IPS-18c (cell line): ENCODE measurements around the gene PCNP.
"Not testable (repeated sequence)": the region's sequence is repeated elsewhere in the genome, so short reads cannot be mapped to it uniquely, and the experiment has no call there.

Experiments used
- H3K4me3 ChIP-seq: 2 replicates; pipeline ENCODE4 v1.7.0; 2013; ENCODE audit warnings: low read depth, mild to moderate bottlenecking, low read length, moderate library complexity; ENCODE audit not compliant: insufficient read depth
- H3K9me3 ChIP-seq: one replicate; pipeline ENCODE4 v1.6.1; 2013; ENCODE audit warnings: mild to moderate bottlenecking, low read length, moderate library complexity; ENCODE audit not compliant: control insufficient read depth, insufficient read depth

PCNP gene

GRCh38 chr3:101551359-101552081 lies 22.5 kb upstream of the PCNP start:
- H3K9me3 ChIP-seq = peaks cover 10% of the 10 kb centered on the region
- not testable (repeated sequence) for H3K4me3 ChIP-seq

GRCh38 chr3:101553381-101553780 lies 20.6 kb upstream of the PCNP start:
- peaks cover 14% of the 10 kb centered on the region for H3K9me3 ChIP-seq

GRCh38 chr3:101556064-101556463 lies 17.9 kb upstream of the PCNP start:
- no peak overlapping the region for H3K4me3 ChIP-seq
- H3K9me3 ChIP-seq = peaks cover 10% of the 10 kb centered on the region

More at GRCh38 chr3:101553381-101553780, 20.6 kb upstream of the PCNP start:
- not testable (repeated sequence) for H3K4me3 ChIP-seq

- Histone ChIP-seq H3K9me3 (peaks cover 4% of the 10 kb centered on the region), H3K4me3 (peak within 1 kb of the TSS; percentile 82)
Measured at GRCh38 chr3:101561630-101562328, 12.2 kb upstream of the PCNP start, which contains the start of gene TRMT10C. Gene TRMT10C (plus strand): TSS chr3:101561868. CDS start chr3:101564782, 2,914 bp downstream.

- no peak overlapping the region for H3K4me3 ChIP-seq
- H3K9me3 ChIP-seq = no peaks in the 10 kb centered on the region
Measured at GRCh38 chr3:101567528-101568317, 6.3 kb upstream of the PCNP start.

GRCh38 chr3:101571028-101571895 lies 2.7 kb upstream of the PCNP start:
- H3K9me3 ChIP-seq = no peaks in the 10 kb centered on the region
- no peak overlapping the region for H3K4me3 ChIP-seq

- peak overlapping the region; percentile 79 for H3K4me3 ChIP-seq
Measured at GRCh38 chr3:101574388-101575112, 570 bp downstream of the PCNP start.

GRCh38 chr3:101577286-101577685 lies 3.3 kb downstream of the PCNP start:
- Histone ChIP-seq H3K9me3 (no peaks in the 10 kb centered on the region), H3K4me3 (no peak overlapping the region)

More at GRCh38 chr3:101574388-101575112, 570 bp downstream of the PCNP start:
- H3K9me3 ChIP-seq = no peaks in the 10 kb centered on the region

GRCh38 chr3:101588616-101589015 lies 14.6 kb downstream of the PCNP start:
- H3K4me3 ChIP-seq = no peak overlapping the region
- no peaks in the 10 kb centered on the region for H3K9me3 ChIP-seq

GRCh38 chr3:101591071-101591470 lies 17.1 kb downstream of the PCNP start:
- no peak overlapping the region for H3K4me3 ChIP-seq
- H3K9me3 ChIP-seq = no peaks in the 10 kb centered on the region

- H3K4me3 ChIP-seq = no peak overlapping the region
Measured at GRCh38 chr3:101602731-101603130, 28.8 kb downstream of the PCNP start.

GRCh38 chr3:101603184-101603583 lies 29.2 kb downstream of the PCNP start:
- Histone ChIP-seq H3K9me3 (no peaks in the 10 kb centered on the region), H3K4me3 (no peak overlapping the region)

More at GRCh38 chr3:101602731-101603130, 28.8 kb downstream of the PCNP start:
- H3K9me3 ChIP-seq = no peaks in the 10 kb centered on the region

- H3K9me3 ChIP-seq = not testable (repeated sequence)
Measured at GRCh38 chr3:101605398-101605797, 31.4 kb downstream of the PCNP start.

GRCh38 chr3:101611023-101611422 lies 37.0 kb downstream of the PCNP start:
- no peaks in the 10 kb centered on the region for H3K9me3 ChIP-seq
- no peak overlapping the region for H3K4me3 ChIP-seq

More at GRCh38 chr3:101605398-101605797, 31.4 kb downstream of the PCNP start:
- not testable (repeated sequence) for H3K4me3 ChIP-seq

GRCh38 chr3:101613014-101613413 lies 39.0 kb downstream of the PCNP start:
- H3K9me3 ChIP-seq, H3K4me3 ChIP-seq: not testable (repeated sequence)

- no peaks in the 10 kb centered on the region for H3K9me3 ChIP-seq
- H3K4me3 ChIP-seq = no peak overlapping the region
Measured at GRCh38 chr3:101615525-101615924, 41.5 kb downstream of the PCNP start.
